Measurements from ENCODE around the gene SOX4.

The SOX4 gene

DNA sequence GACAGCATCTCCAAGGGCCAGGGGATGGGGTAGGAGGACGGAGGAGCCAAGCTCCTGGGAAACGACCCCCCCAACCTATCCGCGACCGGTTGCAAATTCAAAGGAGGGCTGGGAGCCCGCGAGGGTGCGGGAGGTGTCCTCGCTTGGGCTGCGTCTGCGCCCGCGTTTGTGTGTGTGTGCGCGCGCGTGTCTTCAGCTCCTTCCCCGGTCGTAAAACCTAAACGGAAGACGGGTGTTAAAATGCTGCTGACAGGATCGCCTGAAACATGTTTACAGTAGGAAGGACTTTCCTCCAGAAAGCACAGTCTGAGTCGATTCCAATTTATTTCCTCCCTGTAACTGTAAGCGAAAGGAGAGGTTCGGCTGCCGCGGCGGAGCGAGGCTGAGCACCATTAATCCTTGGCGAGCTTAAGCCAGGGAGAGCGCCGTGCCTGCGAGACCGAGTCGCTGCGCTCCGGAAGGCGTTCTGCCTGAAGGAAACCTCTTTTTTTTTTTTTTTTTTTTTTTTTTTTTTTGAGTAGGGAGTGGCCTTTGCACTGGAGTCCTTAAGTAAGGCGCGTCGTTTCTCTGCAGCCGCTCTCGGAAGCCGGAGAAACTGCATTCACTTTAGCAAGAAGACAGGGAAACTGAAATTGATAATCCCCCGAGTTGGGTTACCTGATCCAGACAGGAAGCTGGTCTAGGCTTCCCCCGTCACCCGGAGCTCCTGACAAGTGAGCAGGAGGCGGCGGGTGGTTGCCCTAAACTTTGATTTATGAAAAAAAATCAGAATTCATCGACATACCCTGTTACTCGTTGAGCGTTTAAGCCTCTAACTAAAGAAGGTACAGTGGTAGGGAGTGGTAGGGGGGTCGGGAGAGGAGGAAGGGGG lies 4.8 kb upstream of the SOX4 start:
- TF ChIP-seq, protein P1, sequence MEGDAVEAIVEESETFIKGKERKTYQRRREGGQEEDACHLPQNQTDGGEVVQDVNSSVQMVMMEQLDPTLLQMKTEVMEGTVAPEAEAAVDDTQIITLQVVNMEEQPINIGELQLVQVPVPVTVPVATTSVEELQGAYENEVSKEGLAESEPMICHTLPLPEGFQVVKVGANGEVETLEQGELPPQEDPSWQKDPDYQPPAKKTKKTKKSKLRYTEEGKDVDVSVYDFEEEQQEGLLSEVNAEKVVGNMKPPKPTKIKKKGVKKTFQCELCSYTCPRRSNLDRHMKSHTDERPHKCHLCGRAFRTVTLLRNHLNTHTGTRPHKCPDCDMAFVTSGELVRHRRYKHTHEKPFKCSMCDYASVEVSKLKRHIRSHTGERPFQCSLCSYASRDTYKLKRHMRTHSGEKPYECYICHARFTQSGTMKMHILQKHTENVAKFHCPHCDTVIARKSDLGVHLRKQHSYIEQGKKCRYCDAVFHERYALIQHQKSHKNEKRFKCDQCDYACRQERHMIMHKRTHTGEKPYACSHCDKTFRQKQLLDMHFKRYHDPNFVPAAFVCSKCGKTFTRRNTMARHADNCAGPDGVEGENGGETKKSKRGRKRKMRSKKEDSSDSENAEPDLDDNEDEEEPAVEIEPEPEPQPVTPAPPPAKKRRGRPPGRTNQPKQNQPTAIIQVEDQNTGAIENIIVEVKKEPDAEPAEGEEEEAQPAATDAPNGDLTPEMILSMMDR (IDR thresholded peaks at IDR 0.05): no peak

DNA sequence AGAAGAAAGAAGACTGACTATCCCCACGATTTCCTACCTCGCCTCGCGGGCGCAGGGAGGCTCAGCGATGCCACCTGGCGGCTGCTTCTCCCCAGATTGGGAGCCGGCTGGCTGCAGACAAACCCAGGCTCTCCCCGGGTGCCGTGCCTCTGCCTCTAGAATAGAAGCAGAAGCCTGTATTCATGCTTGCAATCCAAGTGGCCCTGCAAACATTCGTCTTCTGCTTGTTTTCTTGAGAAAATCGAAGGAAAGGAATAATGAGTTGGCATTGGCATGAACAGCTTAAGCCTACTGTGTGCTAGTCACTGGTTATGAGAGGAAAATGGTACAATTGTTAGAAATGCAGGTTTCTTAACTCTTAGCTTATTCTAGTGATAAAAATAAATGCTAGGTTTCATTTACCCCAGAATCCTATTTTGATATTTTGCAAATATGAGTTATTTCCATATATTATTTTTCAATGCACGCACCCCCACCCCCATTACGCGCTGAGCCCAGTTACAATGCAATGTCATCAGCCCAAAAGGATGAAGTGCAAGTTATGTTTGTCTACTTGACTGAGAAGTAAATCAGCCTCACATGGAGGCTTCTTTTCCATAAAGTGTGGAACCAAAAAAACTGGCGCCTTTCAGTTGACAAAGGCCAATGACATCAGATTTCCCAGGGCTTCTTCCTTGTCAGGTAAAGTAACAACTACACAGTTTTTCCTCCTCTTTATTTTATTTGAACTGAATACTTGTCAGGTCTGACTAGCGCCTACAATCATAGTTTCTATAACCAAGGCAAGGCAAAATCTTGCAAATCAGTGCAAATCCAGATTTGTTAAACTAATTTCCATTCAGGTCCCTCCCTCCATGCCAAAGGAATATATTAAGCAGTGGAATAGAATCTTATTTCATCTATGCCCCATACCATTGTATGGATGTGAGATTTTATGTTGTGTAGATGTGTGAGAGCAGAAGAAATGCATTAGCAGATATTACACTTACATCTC lies 3.9 kb upstream of the SOX4 start:
- TF ChIP-seq, protein P1 (IDR thresholded peaks at IDR 0.05): peak; percentile 75

- TF ChIP-seq, protein P1 (IDR thresholded peaks at IDR 0.05): no peak
Measured at GRCh38 chr6:21590346-21590745, 3.2 kb upstream of the SOX4 start.

DNA sequence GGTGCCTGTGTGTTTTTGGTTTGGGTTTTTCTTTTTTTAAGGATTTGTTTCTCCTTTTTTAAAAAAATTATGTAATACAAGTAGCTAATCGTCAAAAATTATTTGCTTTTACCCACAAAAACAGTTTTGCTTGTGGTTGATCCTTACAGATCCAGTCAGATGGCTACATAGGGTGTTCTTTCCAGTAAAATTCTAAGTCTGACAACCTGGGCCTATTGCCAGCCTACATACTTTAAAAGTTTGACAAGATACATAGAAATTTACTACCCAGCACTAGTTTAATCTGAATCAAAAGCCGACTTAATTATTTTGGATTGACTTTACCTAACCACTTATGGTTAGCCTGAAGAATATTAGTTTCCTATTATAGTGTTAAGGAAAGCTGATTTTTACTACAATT lies 2.1 kb upstream of the SOX4 start:
- TF ChIP-seq, protein P1 (IDR thresholded peaks at IDR 0.05): no peak

- TF ChIP-seq, protein P1 (IDR thresholded peaks at IDR 0.05): no peak
Measured at GRCh38 chr6:21592953-21593352, 598 bp upstream of the SOX4 start.

GRCh38 chr6:21593927-21594415 lies 420 bp downstream of the SOX4 start:
- TF ChIP-seq, protein P1 (IDR thresholded peaks at IDR 0.05): no peak
